Stimulated activated CD4-positive, alpha-beta T cell treated with anti-CD3 and anti-CD28 coated beads, TNF-alpha, amount 100 ng/mL, for 48 hours (primary cell): ENCODE measurements around the gene MATCAP1.

ENCODE experiments used
- DNase-seq, 3 donors: peaks; one replicate each; pipeline ENCODE4 v3.0.0-alpha.2; 2020; ENCODE audit warnings: low read depth in 3 of 3

The MATCAP1 gene

GRCh38 chr16:67208154-67208896, 24.6 kb upstream of the MATCAP1 start:
- DNase-seq = no peak

- no peak for DNase-seq
Observed at GRCh38 chr16:67207249-67208091, 23.7 kb upstream of the MATCAP1 start.

- no peak for DNase-seq
Observed at GRCh38 chr16:67206838-67207248, 23.1 kb upstream of the MATCAP1 start.

- DNase-seq = no peak
Observed at GRCh38 chr16:67206129-67206837, 22.5 kb upstream of the MATCAP1 start.

- no peak for DNase-seq
Observed at GRCh38 chr16:67204076-67204475, 20.3 kb upstream of the MATCAP1 start.

- DNase-seq = no peak
Observed at GRCh38 chr16:67202956-67203493, 19.3 kb upstream of the MATCAP1 start.

- DNase-seq = no peak
Observed at GRCh38 chr16:67202426-67202825, 18.7 kb upstream of the MATCAP1 start.

- DNase-seq = no peak
Observed at GRCh38 chr16:67201411-67202345, 17.9 kb upstream of the MATCAP1 start.

GRCh38 chr16:67200491-67200890, 16.7 kb upstream of the MATCAP1 start:
- no peak for DNase-seq

- no peak for DNase-seq
Observed at GRCh38 chr16:67199808-67200198, 16.0 kb upstream of the MATCAP1 start.

GRCh38 chr16:67199011-67199807, 15.4 kb upstream of the MATCAP1 start, which contains the start of gene ELMO3:
Gene ELMO3 (plus strand): TSS chr16:67199131. CDS start chr16:67199327, 196 bp downstream.
- DNase-seq = no peak

- no peak for DNase-seq
Observed at GRCh38 chr16:67198238-67198734, 14.5 kb upstream of the MATCAP1 start.

GRCh38 chr16:67197704-67198103, 13.9 kb upstream of the MATCAP1 start:
- DNase-seq = no peak

- no peak for DNase-seq
Observed at GRCh38 chr16:67196881-67197280, 13.1 kb upstream of the MATCAP1 start.

GRCh38 chr16:67195676-67196075, 11.9 kb upstream of the MATCAP1 start:
- no peak for DNase-seq

- no peak for DNase-seq
Observed at GRCh38 chr16:67194260-67194659, 10.5 kb upstream of the MATCAP1 start.

GRCh38 chr16:67193536-67193935, 9.8 kb upstream of the MATCAP1 start:
- no peak for DNase-seq

GRCh38 chr16:67192781-67193361, 9.1 kb upstream of the MATCAP1 start:
- DNase-seq = no peak

- peak; percentile 80 to 84 (median 81) for DNase-seq
Observed at GRCh38 chr16:67191995-67192681, 8.4 kb upstream of the MATCAP1 start, which contains the start of gene E2F4. Gene E2F4 (plus strand): TSS chr16:67192155. CDS start chr16:67192228, 73 bp downstream.
